GM12874 (cell line): ENCODE data around the gene NAPB.

Source experiments
- TF ChIP-seq, protein P1 (sequence below): IDR thresholded peaks from 2 replicates; pipeline ENCODE4 v1.5.1; 2011; ENCODE audit warnings: low read depth, mild to moderate bottlenecking, control low read depth, low read length, moderate library complexity; ENCODE audit not compliant: insufficient read depth

The NAPB gene

DNA sequence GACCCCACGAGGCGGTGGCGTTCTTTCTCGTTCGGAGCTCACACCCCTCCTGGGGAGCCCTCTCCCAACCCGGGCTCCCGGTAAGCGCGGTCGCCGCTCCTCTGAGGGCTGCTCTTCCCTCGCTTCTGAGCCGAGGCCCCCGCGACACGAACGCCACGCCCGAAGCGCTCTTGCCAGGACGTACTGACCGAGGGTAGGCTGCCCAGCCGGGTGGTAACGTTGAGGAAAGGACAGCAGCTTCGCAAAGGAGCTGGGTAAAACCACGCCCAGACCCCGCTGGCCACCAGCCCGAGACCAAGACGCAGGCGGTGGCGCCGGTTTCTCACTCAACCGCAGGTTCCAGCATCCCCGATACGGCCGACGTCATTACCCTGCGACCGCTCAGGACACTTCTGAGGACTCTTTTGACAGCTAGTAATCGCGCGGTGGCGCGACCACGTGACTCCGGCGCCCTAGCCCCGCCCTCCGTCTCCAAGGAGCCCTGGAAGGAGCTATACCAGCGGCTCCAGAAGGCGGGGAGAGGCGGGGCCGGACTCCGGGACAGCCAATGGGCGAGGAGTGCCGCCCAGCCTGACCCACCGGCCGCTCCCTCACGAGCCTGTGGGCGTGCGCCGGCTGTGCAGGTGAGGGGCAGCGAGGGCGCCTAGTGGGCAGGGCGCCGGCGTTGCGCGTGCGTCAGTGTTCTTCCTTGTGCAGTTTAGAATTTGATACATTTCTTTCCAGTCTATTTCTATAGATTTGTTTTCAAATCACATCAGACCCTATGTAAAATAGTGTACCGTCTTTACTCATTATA lies 63.3 kb downstream of the NAPB start:
- TF ChIP-seq, protein P1, sequence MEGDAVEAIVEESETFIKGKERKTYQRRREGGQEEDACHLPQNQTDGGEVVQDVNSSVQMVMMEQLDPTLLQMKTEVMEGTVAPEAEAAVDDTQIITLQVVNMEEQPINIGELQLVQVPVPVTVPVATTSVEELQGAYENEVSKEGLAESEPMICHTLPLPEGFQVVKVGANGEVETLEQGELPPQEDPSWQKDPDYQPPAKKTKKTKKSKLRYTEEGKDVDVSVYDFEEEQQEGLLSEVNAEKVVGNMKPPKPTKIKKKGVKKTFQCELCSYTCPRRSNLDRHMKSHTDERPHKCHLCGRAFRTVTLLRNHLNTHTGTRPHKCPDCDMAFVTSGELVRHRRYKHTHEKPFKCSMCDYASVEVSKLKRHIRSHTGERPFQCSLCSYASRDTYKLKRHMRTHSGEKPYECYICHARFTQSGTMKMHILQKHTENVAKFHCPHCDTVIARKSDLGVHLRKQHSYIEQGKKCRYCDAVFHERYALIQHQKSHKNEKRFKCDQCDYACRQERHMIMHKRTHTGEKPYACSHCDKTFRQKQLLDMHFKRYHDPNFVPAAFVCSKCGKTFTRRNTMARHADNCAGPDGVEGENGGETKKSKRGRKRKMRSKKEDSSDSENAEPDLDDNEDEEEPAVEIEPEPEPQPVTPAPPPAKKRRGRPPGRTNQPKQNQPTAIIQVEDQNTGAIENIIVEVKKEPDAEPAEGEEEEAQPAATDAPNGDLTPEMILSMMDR, result no peak

DNA sequence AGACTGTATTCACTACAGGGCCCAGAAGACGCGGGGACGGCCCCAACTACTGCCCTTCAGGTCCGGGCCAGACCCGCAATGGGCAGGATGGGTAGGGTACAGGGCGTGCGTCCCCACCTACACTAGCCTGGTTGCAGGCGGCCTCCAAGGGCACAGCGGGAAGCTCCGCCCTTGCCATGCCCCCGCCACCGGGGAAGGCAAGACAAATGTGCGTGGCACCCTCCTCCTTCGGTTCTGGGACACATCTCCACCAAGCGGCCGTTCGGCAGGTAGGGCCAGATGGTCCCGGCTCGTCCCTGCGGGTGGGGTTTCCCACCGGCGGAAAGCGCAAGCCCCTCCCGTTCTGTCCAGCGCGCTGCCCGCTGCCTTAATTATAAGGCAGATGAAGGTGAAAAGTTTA lies 65.1 kb downstream of the NAPB start:
- TF ChIP-seq, protein P1, result no peak

DNA sequence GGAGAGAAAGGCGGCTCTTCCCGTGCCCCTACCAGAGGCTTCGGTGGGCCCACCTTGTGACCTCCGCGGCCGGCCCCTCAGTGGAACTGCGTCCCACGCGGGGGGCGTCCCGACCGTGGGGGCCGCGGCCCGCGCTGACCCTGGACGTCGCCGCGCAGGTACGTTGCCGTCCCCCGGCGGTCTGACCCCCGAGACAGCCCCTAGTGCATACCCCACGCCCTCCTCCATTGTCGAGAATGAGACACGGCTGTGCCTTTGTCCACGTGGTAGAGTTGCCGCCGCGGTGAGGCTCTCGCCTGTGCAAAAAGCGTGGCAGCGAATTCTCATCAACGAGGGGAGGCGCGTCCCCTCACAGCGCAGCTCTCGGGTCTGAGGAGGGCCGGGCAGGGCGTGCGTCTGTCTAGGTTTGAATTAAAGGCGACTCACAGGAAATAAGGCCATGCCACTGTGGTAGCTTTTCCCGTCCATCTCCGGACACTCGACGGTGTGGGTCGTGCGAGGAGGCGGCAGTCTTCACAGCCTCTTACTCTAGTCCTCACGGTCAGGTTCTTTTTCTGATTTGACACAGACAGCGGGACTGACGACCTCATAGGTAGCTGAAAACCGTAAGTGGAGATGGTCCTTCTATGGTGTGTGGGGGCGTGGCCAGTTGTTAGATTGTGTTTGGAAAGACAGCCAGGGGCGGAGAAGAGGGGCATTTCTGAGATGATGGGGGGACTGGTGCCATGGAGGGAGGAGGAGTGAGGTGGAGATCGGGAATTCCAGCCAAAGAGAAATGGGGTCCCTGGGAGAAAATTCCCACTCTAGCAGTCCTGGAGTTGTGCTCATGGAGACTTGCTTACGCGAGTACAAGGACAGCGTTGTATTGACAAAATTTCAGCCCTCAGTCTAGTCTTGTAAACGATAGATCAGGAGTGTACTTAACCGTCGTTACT lies 70.1 kb downstream of the NAPB start:
- TF ChIP-seq, protein P1, result no peak

DNA sequence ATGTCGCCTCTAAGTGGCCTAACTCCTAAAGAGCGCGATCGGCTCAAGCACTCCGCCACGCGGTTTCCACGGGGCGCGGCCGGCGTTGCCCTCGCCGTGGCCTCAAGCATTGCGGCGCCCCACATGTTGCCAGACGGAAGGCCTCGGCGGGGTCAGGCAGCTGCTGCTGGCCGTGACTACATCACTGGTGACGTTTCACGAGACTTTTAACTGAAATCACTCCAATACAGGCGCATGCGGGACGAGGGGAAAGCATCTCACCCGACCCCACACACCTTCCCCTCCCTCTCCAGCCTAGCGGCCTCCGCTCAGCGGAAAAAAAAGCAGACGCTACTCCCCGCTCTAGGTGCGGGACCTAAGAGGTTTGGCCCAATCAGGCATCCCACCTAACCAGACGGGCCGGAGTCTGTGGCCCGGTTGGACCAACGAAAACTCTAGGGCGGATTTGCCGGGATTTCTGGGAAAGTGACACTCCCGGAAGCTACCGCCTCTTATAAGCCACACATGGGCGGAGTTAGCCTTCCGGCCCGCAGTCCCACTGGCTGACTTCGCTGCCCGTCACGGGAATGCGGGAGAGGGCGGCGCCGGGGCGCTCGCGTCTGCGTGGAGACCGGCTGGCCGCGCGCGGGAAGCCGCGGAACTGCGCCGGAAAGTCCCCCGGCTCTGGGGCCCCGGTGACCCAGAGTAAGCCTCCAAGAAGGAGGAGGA lies 70.9 kb downstream of the NAPB start, which contains the start of gene NXT1:
TSS of gene NXT1 (plus strand) at position 596 of the 708 bp plus-strand sequence. CDS start 3,251 bp downstream, outside the sequence.
- TF ChIP-seq, protein P1, result no peak

DNA sequence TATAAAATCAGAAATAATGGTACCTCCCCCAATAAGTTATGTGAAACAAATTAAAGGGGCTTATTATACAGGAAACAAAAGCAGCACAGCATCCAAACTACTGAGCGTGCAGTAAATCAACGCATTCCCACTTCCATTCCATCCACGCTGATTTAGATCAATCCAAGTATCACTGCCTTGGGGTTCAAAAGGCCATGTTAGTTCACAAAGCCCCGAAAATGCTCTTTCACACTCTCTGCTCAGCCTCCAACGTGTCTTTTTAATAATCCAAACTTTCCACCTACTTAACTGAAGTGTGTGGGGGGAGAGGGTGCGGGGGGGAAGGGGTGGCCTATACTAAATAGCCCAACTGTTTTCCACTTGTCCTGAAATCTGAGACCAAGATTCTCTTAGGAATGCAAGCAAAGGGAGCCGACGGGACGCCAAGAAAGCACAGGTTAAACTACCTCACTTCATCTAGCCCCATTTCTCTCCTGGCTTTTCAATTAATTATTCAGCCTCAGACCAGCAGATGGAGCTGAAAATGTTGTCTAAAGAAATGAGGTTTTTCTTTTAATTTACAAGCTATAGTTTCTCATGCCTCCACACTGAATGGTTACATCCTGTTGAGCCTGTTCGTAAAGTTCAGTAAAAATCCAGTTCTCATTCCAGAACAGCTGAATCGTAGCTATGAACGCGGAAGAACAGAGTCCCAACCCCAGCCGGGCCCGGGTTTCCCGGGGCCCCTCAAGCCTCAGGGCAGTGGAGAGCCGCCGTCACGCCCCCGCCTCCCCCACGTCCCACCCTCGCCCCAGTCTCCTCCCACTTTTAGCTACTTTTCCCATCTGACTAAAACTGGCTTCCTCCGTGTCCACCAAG lies 71.7 kb downstream of the NAPB start:
- TF ChIP-seq, protein P1, result peak; percentile 32

DNA sequence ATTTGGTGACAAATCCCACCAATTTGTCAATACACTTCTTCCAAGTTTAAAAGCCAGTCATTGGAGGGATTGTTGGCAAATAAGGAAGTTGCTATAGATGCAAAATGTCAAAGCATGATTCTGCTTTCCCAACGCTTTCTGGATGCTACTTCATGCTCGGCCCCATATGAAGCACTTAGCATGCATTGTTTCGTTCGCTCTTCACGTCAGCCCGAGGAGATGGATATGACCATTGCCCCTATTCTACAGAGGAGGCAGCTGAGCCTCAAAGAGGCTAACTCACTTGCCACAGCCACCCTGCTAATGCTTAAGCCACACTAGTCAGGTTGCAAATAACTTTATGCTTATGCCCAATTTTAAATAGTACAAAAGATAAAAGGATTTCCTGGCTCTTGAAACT lies 73.5 kb downstream of the NAPB start:
- TF ChIP-seq, protein P1, result no peak
